Urinary bladder (tissue), 4 donors: Measurements from ENCODE around the gene TNFRSF19. TPM values are rescaled to one million over a fixed set of nuclear protein-coding genes. Genes with fewer than 3 reads are reported as not detected.

Experiments used
- DNase-seq: peaks from one replicate; pipeline ENCODE4 v3.0.0-alpha.2; 2015; ENCODE audit errors: extremely low spot score
- H3K27ac ChIP-seq: one replicate; pipeline ENCODE4 v1.5.1; 2013; ENCODE audit warnings: low read depth, mild to moderate bottlenecking, moderate library complexity
- H3K36me3 ChIP-seq: one replicate; pipeline ENCODE4 v1.6.1; 2013; ENCODE audit warnings: mild to moderate bottlenecking, moderate library complexity; ENCODE audit not compliant: insufficient read depth
- H3K4me1 ChIP-seq: one replicate; pipeline ENCODE4 v1.6.1; 2013; ENCODE audit warnings: mild to moderate bottlenecking, moderate library complexity; ENCODE audit not compliant: insufficient read depth
- H3K4me3 ChIP-seq: one replicate; pipeline ENCODE4 v1.5.1; 2013; ENCODE audit warnings: low read depth, low read length
- WGBS: extraction: QIAGEN DNeasy Blood & Tissue Kit; methylation state at CpG from one replicate; pipeline ENCODE4 v1.1.7; 2013; 5-methylcytosine and 5-hydroxymethylcytosine counted together
- polyA plus RNA-seq: library from polyadenylated mRNA; stranded (reverse); fragments of 200-250 nt; gene quantifications from one replicate; pipeline ENCODE4 v1.2.3, GENCODE V29; 2013
- total RNA-seq: library from RNA; depleted of rRNA; stranded (reverse); fragments of >200 nt; gene quantifications from one replicate; pipeline ENCODE4 v1.2.3, GENCODE V29; 2014
- donor health status: healthy with polysubstance abuse.
- donor health status: healthy.

The TNFRSF19 gene
- total and polyA plus RNA-seq, 2 donors = 8.2 to 17.6 TPM

DNA sequence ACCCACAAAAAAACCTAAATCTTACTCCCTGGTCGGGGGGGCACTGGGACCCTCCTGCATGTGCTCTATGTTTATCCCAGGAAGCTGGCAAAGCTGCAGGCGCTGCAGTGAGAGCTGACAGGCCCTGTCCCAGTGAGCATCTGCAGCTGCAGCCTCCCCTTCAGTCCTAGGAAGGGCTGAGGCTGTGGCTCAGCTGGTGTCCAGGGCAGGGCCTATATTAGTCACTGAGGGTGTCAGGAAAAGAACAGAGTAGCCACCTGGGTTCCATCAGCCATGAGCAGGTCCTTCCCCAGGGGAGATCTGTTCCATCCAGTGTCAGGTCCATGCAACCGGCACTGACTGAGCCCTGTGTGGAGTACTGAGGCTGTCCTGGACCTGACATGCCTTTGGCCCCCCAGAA lies 120.5 kb downstream of the TNFRSF19 start:
- H3K27ac ChIP-seq = no peak overlapping the region
- no peak overlapping the region for H3K4me3 ChIP-seq
- no peaks in the 10 kb centered on the region for H3K4me1 ChIP-seq
- no peak for DNase-seq
- WGBS = 62% methylated on average over 3 of the region's 3 CpGs
- H3K36me3 ChIP-seq = no peaks in the 10 kb centered on the region

DNA sequence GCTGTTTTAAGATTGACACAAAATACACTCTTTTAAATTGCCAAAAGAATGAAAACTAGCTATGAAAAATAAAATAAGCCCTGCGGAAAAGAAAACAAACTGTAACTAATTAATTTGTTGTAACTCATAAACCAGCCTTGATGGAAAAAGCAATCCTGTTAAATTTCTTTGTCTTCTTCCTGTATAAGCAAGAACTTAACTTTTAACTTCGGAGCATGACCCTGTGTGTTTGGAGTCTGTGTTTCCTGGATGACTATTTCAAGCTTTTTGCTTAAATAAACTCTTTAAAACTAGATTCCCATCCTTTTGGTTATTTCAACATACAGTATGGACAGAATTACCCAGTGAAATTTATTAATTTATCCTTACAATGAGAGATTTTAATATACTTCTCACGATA lies 122.6 kb downstream of the TNFRSF19 start:
- DNase-seq = no peak
- Histone ChIP-seq H3K36me3 (no peaks in the 10 kb centered on the region), H3K4me3 (no peak overlapping the region), H3K4me1 (no peaks in the 10 kb centered on the region), H3K27ac (no peak overlapping the region)
- WGBS = 72% methylated on average over 3 of the region's 3 CpGs

DNA sequence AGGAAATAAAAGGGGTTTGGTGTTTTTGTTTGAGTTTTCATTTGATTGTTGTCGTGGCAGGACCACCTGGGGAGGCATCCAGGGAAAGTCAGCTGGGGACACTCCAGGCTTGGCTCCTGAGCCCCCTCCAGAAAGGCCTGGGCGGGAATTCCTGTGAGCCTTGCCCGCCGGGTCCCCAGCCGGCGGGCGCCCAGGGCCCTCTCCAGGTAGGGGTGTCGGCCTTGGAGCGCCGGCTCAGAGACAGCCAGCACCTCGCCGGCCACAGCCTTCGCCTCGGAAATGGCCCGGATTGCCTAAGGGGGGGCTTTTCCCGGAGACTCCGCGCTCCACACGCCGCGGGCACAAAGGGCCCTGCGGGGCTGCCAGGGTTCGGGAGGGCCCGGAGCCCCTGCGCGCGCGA lies 125.0 kb downstream of the TNFRSF19 start:
- H3K4me3 ChIP-seq = no peak overlapping the region
- 71% methylated on average over 28 of the region's 28 CpGs for WGBS

DNA sequence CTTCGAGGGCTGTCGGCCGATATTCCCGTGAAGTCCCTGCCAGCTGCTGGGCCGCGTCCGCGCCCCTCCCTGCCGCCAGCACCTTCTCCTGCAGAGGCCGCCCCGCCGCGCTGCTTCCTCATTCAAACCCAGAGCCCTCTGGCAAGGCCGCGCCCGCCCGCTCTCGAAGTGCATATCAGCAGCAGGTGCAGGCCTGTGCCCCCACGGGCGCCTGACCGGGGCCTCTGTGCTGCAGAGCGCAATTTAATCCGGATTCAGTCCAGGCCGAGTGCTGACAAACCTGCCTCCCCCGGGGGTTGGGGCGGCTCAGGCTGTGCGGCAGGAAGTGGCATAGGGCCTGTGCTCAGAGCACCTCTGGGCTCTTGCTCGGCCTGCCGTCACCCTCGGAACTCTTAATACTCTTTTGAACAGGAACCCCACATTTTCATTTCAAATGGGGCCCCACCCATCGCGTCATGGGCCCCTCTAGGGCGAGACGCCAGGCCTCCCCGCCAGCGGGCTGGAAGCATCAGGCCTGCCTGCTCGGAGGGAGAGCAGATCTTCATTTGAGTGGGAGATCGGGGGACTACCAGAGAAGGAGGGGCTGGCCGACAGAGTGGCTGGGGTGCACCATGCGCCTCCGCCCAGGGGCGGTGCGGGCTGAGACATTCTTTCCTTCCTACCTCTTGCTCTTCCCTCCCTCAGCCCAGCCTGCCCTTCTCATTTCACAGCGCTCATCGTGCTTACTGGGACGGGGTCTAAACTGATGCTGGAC lies 125.7 kb downstream of the TNFRSF19 start:
- no peak for DNase-seq

More for the DNA sequence above, 125.0 kb downstream of the TNFRSF19 start:
- Histone ChIP-seq H3K4me1 (no peaks in the 10 kb centered on the region), H3K36me3 (no peaks in the 10 kb centered on the region), H3K27ac (no peak overlapping the region)
- DNase-seq = no peak

DNA sequence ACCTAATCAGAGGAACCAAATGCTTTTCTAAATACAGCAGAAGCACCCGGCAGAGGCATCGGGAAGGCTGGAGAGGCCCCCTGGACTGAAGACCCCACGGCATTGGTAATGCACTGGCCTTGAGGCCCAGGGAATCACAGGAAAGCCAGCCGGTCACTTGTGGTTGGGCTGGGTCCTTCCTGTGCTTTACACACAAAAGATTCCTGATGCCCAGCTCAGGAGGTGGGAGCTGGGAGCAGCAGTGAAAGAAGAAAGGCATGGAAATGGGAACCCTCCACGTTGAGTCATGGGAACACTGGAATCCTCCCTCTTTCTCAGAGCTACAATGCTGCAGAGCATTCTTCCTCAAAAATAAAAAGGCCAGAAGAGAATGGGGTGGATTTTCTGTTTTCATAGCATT lies 126.4 kb downstream of the TNFRSF19 start:
- no peak for DNase-seq
- WGBS = 79% methylated on average over 5 of the region's 5 CpGs
- H3K4me1 ChIP-seq = no peaks in the 10 kb centered on the region
- no peaks in the 10 kb centered on the region for H3K36me3 ChIP-seq
- no peak overlapping the region for H3K27ac ChIP-seq
- no peak overlapping the region for H3K4me3 ChIP-seq

More for the DNA sequence above, 125.7 kb downstream of the TNFRSF19 start:
- Histone ChIP-seq H3K27ac (no peak overlapping the region), H3K4me1 (no peaks in the 10 kb centered on the region), H3K4me3 (no peak overlapping the region), H3K36me3 (no peaks in the 10 kb centered on the region)
- 42% methylated on average over 46 of the region's 46 CpGs for WGBS

DNA sequence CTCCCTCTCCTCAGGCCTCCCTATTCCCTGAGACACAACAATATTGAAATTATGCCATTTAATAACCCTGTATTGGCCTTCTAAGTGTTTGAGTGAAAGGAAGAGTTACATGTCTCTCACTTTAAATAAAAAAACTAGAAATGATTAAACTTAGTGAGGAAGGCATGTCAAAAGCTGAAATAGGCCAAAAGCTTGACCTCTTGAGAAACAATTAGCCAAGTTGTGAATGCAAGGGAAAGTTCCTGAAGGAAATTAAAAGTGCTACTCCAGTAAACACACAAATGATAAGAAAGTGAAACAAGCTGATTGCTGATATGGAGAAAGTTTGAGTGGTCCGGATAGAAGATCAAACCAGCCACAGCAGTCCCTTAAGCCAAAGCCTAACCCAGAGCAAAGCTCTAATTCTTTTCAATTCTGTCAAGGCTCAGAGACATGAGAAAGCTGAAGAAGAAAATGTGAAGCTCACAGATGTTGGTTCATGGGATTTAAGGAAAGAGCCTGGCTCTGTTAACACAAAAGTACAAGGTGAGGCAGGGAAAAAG lies 127.6 kb downstream of the TNFRSF19 start:
- 93% methylated on average over 1 of the region's 1 CpG for WGBS

DNA sequence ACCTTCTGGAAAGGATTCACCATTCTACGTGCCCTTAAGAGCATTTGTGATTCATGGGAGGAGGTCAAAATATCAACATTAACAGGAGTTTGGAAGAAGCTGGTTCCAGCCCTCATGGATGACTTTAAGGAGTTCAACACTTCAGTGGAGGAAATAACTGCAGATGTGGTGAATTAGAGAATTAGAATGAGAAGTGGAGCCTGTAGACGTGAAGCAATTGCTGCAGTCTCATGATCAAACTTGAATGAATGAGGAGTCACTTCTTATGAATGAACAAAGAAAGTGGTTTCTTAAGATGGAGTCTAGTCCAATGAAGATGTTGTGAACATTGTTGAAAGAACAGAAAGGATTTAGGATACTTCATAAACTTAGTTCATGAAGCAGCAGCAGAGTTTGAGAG lies 129.1 kb downstream of the TNFRSF19 start:
- DNase-seq = no peak
- Histone ChIP-seq H3K27ac (no peak overlapping the region), H3K36me3 (no peaks in the 10 kb centered on the region), H3K4me3 (no peak overlapping the region), H3K4me1 (no peaks in the 10 kb centered on the region)
- 93% methylated on average over 2 of the region's 2 CpGs for WGBS

More for the DNA sequence above, 127.6 kb downstream of the TNFRSF19 start:
- H3K4me3 ChIP-seq = no peak overlapping the region
- DNase-seq = no peak
- no peak overlapping the region for H3K27ac ChIP-seq
- H3K4me1 ChIP-seq = no peaks in the 10 kb centered on the region
- no peaks in the 10 kb centered on the region for H3K36me3 ChIP-seq

DNA sequence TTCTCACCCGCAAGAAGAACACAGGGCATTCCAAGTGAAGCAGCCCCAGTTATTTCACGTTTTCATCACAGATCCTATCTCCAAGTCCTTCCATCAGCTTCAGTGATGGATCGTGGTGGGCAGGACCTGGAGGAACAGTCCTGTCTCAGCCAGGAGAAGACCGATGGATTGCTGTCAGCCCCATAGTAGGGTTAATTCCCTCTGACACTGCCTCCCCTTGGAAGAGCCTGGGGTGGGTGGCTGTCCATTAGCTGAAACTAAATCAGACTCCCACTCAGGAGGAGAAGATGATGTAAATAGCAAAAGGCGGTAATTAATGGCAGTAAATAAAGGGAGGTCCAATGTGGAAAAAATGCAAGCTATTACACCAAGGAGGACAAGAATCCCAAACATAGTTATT lies 131.0 kb downstream of the TNFRSF19 start:
- DNase-seq = no peak
- WGBS = 89% methylated on average over 5 of the region's 5 CpGs
- no peaks in the 10 kb centered on the region for H3K36me3 ChIP-seq
- H3K4me3 ChIP-seq = no peak overlapping the region
- peak overlapping the region; percentile 38 for H3K27ac ChIP-seq
- H3K4me1 ChIP-seq = no peaks in the 10 kb centered on the region

DNA sequence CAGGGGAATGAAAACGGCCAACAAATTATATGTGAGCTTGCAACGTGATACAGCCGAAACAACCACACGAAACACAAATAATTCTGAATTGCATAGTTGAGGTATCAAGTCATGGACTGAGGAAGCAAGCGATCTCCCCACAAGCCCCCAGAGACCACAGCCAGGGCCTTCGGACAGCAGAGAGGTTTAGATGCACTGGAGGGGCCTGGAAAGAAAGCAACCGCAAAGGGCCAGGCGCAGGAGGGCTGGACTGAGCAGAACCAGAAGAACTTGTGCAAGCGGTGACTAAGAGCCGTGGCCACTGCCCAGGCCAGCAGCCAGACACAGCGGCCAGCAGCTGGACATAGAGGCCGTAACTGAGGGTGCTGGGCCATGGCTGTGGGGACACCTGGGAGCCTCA lies 131.4 kb downstream of the TNFRSF19 start:
- no peak for DNase-seq
- no peak overlapping the region for H3K27ac ChIP-seq
- 78% methylated on average over 12 of the region's 12 CpGs for WGBS
- no peaks in the 10 kb centered on the region for H3K4me1 ChIP-seq
- no peaks in the 10 kb centered on the region for H3K36me3 ChIP-seq
- H3K4me3 ChIP-seq = no peak overlapping the region

DNA sequence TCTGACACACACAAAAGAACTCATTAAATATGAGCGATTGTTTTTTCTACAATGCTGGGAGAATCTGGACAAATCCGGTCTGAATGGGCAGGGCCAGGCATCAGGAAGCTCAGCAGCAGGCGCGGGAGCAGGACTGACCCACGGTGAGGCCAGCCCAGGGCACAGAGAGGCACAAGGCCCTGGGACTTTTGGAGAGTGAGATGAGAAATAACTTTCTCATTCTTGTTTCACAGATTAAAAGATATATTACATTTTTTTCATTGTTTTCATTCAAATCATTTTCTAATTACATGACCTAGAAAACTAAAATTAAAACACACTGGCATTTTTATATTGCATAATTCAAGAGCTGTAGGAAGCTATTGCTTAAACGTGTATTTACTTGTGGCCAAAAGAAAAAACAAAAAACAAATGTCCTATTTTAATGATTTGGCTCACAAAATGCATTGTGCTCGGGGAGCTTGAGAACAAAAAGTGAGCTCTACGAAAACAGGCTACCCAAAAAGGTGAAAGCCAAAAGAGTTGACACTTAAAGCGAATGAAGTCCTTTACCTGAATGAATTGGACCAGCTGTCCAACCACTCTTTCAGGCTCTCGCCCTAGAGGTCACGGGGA lies 133.1 kb downstream of the TNFRSF19 start:
- Histone ChIP-seq H3K4me3 (no peak overlapping the region), H3K27ac (no peak overlapping the region), H3K4me1 (no peaks in the 10 kb centered on the region), H3K36me3 (no peaks in the 10 kb centered on the region)
- no peak for DNase-seq
- 75% methylated on average over 11 of the region's 11 CpGs for WGBS

DNA sequence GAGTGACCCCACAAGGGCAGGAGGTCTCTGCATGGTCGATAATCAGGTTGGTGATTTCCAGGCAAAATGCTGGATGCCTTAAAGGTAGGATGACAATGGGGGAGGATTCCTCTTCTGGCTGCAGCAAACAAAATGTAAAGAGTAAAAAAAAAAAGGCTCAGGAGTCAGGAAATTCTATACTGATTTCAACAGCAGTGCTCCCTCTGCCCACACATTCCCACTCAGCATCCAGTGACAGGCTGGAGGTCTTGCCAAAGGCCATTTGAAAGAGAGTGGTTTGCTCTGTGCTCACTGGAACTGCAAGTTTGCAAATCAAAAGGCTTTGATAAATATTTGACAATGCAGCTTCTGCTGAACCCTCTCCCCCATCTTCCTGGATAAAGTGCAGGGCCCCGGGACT lies 135.4 kb downstream of the TNFRSF19 start:
- 86% methylated on average over 2 of the region's 2 CpGs for WGBS
- no peak overlapping the region for H3K4me3 ChIP-seq
- no peak for DNase-seq

DNA sequence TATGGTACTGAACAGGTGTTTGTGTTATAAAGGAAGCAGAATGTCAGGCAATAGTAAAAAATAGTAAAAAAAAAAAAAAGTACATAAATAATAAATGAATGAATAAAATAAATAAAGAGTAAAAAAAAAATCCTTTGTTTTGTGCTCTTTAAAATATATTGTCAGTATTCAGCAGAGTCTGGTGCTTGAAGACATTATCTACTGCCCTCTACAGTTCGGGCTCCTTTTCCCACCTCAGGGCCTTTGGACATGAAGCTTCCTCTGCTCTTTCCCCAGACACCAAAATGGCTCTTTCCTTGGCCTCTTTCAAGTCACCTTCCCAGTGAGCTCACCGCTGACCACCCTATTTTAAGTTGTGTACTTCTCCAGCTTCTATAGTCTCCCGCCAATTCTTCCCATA lies 137.5 kb downstream of the TNFRSF19 start:
- H3K36me3 ChIP-seq = no peaks in the 10 kb centered on the region
- no peak for DNase-seq
- no peak overlapping the region for H3K27ac ChIP-seq
- no peaks in the 10 kb centered on the region for H3K4me1 ChIP-seq
- H3K4me3 ChIP-seq = no peak overlapping the region
- WGBS = over 99% methylated on average over 3 of the region's 3 CpGs

More for the DNA sequence above, 135.4 kb downstream of the TNFRSF19 start:
- Histone ChIP-seq H3K36me3 (no peaks in the 10 kb centered on the region), H3K27ac (no peak overlapping the region), H3K4me1 (no peaks in the 10 kb centered on the region)

DNA sequence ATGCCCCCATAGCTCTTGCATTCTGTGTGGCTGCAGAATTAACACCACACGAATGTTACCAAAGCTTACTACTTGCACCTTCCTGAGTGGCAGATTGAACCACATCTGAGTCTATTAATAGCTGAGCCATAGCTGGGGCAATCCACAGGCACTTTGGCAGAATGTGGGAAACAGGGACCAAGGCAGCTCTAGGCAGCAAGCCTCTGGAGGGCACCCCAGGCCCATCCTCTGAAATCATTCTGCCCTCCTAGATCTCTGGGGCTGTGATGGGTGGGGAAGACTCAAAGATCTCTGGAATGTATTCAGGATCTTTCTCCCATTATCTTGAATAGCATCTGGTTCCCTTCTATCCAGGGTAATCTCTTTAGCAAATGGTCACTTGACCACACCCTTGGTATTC lies 139.3 kb downstream of the TNFRSF19 start:
- 56% methylated on average over 1 of the region's 1 CpG for WGBS
- Histone ChIP-seq H3K4me1 (no peaks in the 10 kb centered on the region), H3K4me3 (no peak overlapping the region), H3K27ac (no peak overlapping the region), H3K36me3 (no peaks in the 10 kb centered on the region)
- DNase-seq = no peak

DNA sequence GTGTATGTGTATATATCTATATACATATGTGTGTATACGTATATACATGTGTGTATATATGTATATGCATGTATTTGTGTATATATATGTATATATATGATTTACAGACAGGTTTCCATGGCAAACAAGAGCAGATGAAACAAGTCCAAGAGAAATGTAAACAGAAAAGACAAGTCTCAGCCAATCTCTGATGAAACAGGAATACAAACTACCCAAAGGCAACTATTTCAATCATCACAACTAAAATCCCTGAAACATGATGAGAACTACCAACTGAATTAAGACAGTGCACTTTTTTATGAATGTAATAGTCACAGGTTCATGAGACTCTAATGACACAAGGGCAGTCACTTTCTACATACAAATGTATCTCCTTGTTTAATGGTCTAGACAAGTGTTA lies 140.2 kb downstream of the TNFRSF19 start:
- no peak overlapping the region for H3K27ac ChIP-seq
- no peaks in the 10 kb centered on the region for H3K4me1 ChIP-seq
- 90% methylated on average over 1 of the region's 1 CpG for WGBS
- DNase-seq = no peak
- no peaks in the 10 kb centered on the region for H3K36me3 ChIP-seq
- H3K4me3 ChIP-seq = no peak overlapping the region
